Measurements from ENCODE around the gene FTO. TPM values are rescaled to one million over a fixed set of nuclear protein-coding genes. Genes with fewer than 3 reads are reported as not detected.

Gene FTO
- total RNA-seq, 4 donors from 2014 or later: 29.0 to 64.1 (median 48.1) TPM

DNA sequence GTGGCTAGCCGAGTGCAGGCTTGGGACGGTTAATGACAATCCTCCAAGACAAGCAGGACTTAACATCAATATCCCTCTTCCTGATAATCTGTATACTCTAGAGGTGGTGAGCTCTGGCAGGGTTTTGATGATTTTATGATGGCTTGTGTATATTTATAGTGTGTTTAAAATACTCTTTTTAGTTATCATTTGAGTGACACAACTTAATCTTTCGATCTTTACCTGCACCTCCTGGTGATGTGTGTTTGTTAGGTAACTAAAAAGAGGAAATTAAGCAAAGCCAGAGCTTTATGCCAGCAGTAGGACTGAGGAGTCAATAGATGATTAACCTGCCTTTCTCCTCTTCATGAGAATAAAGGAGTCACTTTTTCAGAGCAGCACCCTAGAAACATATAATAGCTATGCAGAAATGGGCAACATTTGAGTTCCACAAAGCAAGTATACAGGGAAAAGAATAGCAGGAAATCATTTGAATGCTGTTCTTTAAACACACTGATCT lies 372.1 kb downstream of the FTO start:
- 91 to 92% methylated on average over 3 of the region's 3 CpGs for WGBS, 2 donors
- Histone ChIP-seq H3K27me3 (no peaks in the 10 kb centered on the region), H3K4me3 (no peak overlapping the region), H3K9me3 (no peaks in the 10 kb centered on the region), H3K4me1 (peaks cover 0 to 11% (median 2%) of the 10 kb centered on the region in 3 donors), H3K27ac (no peak overlapping the region), H3K36me3 (no peaks in the 10 kb centered on the region)
- no peak for TF ChIP-seq POLR2A (IDR thresholded peaks at IDR 0.05)
- TF ChIP-seq, protein P1, sequence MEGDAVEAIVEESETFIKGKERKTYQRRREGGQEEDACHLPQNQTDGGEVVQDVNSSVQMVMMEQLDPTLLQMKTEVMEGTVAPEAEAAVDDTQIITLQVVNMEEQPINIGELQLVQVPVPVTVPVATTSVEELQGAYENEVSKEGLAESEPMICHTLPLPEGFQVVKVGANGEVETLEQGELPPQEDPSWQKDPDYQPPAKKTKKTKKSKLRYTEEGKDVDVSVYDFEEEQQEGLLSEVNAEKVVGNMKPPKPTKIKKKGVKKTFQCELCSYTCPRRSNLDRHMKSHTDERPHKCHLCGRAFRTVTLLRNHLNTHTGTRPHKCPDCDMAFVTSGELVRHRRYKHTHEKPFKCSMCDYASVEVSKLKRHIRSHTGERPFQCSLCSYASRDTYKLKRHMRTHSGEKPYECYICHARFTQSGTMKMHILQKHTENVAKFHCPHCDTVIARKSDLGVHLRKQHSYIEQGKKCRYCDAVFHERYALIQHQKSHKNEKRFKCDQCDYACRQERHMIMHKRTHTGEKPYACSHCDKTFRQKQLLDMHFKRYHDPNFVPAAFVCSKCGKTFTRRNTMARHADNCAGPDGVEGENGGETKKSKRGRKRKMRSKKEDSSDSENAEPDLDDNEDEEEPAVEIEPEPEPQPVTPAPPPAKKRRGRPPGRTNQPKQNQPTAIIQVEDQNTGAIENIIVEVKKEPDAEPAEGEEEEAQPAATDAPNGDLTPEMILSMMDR (IDR thresholded peaks at IDR 0.05): no peak
- no peak for DNase-seq
- intact Hi-C loops (cut with DNase I): no loop called here

DNA sequence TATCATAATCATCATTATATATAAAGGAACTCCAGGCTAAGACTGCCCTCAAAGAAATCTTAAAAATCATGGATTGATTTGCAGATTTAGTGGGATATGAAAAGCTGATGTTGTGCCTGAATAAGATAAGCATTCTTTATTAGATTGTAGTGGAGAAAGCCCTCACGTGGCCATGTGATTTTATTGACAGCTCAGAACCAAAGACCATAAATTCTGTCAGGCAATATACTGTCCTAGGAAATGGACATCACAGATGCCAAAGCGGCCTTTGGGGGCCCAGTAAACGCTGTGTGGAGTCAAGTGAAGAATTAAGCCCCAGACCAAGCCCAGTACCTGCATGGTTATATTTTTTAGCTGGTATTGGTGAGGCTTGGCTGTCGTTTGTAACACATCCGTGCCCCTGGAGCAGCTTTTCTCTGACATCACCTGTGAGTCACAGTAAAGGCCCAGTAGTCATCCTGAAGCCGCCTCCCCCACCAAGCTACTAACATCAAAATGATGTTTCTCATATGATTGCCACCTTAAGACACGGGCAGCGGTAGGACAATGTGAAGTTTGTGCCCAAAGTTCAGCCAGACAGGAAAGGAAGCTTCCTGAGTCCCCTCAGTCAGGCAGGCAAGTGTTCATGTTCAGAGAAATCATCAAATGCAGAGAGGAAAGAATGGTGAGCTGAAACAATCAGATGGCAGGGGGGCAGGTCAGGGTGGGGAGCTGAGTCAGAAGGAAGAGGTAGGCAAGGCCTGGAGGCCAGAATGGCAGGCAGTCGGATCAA lies 373.3 kb downstream of the FTO start:
- Histone ChIP-seq H3K27me3 (no peaks in the 10 kb centered on the region), H3K4me3 (no peak overlapping the region), H3K4me1 (peaks cover 0 to 16% (median 5%) of the 10 kb centered on the region in 3 donors), H3K9me3 (no peaks in the 10 kb centered on the region), H3K36me3 (no peaks in the 10 kb centered on the region), H3K27ac (no peak overlapping the region)
- WGBS, 2 donors: 55 to 66% methylated on average over 6 to 9 of the region's 9 CpGs
- intact Hi-C loops (cut with DNase I): no loop called here
- TF ChIP-seq, protein P1 (IDR thresholded peaks at IDR 0.05): no peak
- no peak for TF ChIP-seq POLR2A (IDR thresholded peaks at IDR 0.05)
- DNase-seq: no peak

- H3K4me1 ChIP-seq: peaks cover 0 to 16% (median 5%) of the 10 kb centered on the region in 3 donors
- intact Hi-C loops (cut with DNase I): no loop called here
- no peak overlapping the region for H3K4me3 ChIP-seq
- peak overlapping the region in 3 of 4 donors; percentile 36 to 49 (median 42) for H3K27ac ChIP-seq
- TF ChIP-seq POLR2A (IDR thresholded peaks at IDR 0.05): no peak
- TF ChIP-seq, protein P1 (IDR thresholded peaks at IDR 0.05): no peak
- H3K36me3 ChIP-seq: no peaks in the 10 kb centered on the region
- H3K9me3 ChIP-seq: no peaks in the 10 kb centered on the region
- WGBS, 2 donors: 34 to 51% methylated on average over 7 of the region's 7 CpGs
- no peak for DNase-seq
- no peaks in the 10 kb centered on the region for H3K27me3 ChIP-seq
Measured at GRCh38 chr16:54080524-54081008, 376.6 kb downstream of the FTO start.

- Histone ChIP-seq H3K4me1 (no peaks in the 10 kb centered on the region), H3K4me3 (no peak overlapping the region), H3K27me3 (no peaks in the 10 kb centered on the region), H3K36me3 (no peaks in the 10 kb centered on the region), H3K9me3 (no peaks in the 10 kb centered on the region), H3K27ac (no peak overlapping the region)
- WGBS, 2 donors: 85 to 96% methylated on average over 4 of the region's 4 CpGs
- intact Hi-C loops (cut with DNase I): no loop called here
- DNase-seq: no peak
- TF ChIP-seq, protein P1 (IDR thresholded peaks at IDR 0.05): no peak
- TF ChIP-seq POLR2A (IDR thresholded peaks at IDR 0.05): no peak
Measured at GRCh38 chr16:54086791-54087190, 382.8 kb downstream of the FTO start.

DNA sequence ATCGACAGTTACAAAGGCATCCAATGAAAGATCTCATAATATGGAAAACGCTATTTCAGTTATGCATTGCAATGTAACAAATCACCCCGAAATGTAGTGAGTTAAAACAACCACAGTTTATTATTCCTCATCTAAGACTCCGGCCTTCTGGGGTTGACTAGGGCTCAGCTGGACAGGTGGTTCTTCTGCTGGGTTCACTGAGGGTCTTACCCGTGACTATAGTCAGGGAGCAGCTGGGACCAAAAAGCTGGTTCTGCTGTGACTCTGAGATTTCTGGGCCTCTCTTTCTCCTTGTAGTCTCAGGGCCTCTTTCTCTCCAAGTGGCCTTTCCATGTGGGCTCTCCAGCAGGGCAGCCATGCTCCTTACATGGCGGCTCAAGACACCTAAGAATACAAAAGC lies 386.6 kb downstream of the FTO start:
- 95% methylated on average over 5 to 6 of the region's 6 CpGs for WGBS, 2 donors
- H3K27ac ChIP-seq: no peak overlapping the region
- intact Hi-C loops (cut with DNase I): no loop called here
- no peak for DNase-seq
- peaks cover 0 to 12% (median 0%) of the 10 kb centered on the region in 3 donors for H3K36me3 ChIP-seq
- no peaks in the 10 kb centered on the region for H3K27me3 ChIP-seq
- H3K4me1 ChIP-seq: no peaks in the 10 kb centered on the region
- H3K4me3 ChIP-seq: no peak overlapping the region
- H3K9me3 ChIP-seq: no peaks in the 10 kb centered on the region
- TF ChIP-seq POLR2A (IDR thresholded peaks at IDR 0.05): no peak
- TF ChIP-seq, protein P1 (IDR thresholded peaks at IDR 0.05): no peak

Data from esophagus squamous epithelium (tissue), 5 donors.